GM12878 (cell line): ENCODE results near the gene SCAMP1.

Experiments
- CEBPZ ChIP-seq: fragments of 150-350 bp; IDR thresholded peaks from 2 replicates; pipeline ENCODE4 v1.6.1; 2016; ENCODE audit warnings: low read depth, low read length
- CTCF ChIP-seq, 3 experiments: IDR thresholded peaks in 2 of 3; conservative IDR thresholded peaks in 1 of 3; 2 replicates each; pipeline ENCODE4 v1.5.1; 2011; ENCODE audit warnings: low read depth in 3 of 3, low read length in 3 of 3, mild to moderate bottlenecking in 3 of 3, control low read depth in 2 of 3, moderate library complexity in 2 of 3, inconsistent platforms in 1 of 3, mixed read lengths in 1 of 3; ENCODE audit not compliant: control insufficient read depth in 2 of 3, insufficient read depth in 1 of 3; ENCODE audit errors: extremely low read depth in 1 of 3
- EZH2 ChIP-seq: IDR thresholded peaks from 2 replicates; pipeline ENCODE4 v1.6.1; 2012; ENCODE audit warnings: low read depth, mild to moderate bottlenecking, control low read depth, inconsistent platforms, low read length, borderline replicate concordance; ENCODE audit not compliant: control insufficient read depth
- GABPA ChIP-seq: IDR thresholded peaks from 2 replicates; pipeline ENCODE4 v1.6.1; 2014; ENCODE audit warnings: antibody characterized with exemption, low read depth, mild to moderate bottlenecking, inconsistent platforms
- NFYB ChIP-seq: IDR thresholded peaks from 2 replicates; pipeline ENCODE4 v1.6.1; 2011; ENCODE audit warnings: low read depth, mild to moderate bottlenecking, low read length, improper control_type of control experiment, moderate library complexity; ENCODE audit not compliant: insufficient read depth
- NR2C1 ChIP-seq: fragments of 450-650 bp; IDR thresholded peaks from 2 replicates; pipeline ENCODE4 v1.6.1; 2017; ENCODE audit warnings: antibody characterized with exemption, mild to moderate bottlenecking, moderate library complexity
- POLR2AphosphoS5 ChIP-seq: IDR thresholded peaks from 2 replicates; pipeline ENCODE4 v1.6.1; 2011; ENCODE audit warnings: mild to moderate bottlenecking, low read length, inconsistent platforms
- SREBF2 ChIP-seq: IDR thresholded peaks from 2 replicates; pipeline ENCODE4 v1.6.1; 2012; ENCODE audit warnings: mild to moderate bottlenecking, low read length
- TAF1 ChIP-seq: IDR thresholded peaks from 2 replicates; pipeline ENCODE4 v1.6.1; 2011; ENCODE audit warnings: mild to moderate bottlenecking, low read depth, low read length, borderline replicate concordance
- ZSCAN29 ChIP-seq: fragments of 450-650 bp; IDR thresholded peaks from 2 replicates; pipeline ENCODE4 v1.6.1; 2017; ENCODE audit warnings: mild to moderate bottlenecking, moderate library complexity

GRCh38 chr5:78355561-78355960, 4.9 kb upstream of the SCAMP1 start:
- no peak for TF ChIP-seq ZSCAN29
- no peak for TF ChIP-seq NFYB
- TF ChIP-seq POLR2AphosphoS5: no peak
- TF ChIP-seq TAF1: no peak
- TF ChIP-seq NR2C1: no peak
- no peak for TF ChIP-seq SREBF2
- TF ChIP-seq GABPA: no peak
- TF ChIP-seq EZH2: no peak
- TF ChIP-seq CEBPZ: no peak
- TF ChIP-seq CTCF (IDR thresholded peaks at IDR 0.05 in 2 of 3, conservative IDR thresholded peaks at IDR 0.05 in 1 of 3; ENCODE audit: control insufficient read depth in 2 of 3, extremely low read depth in 1 of 3, insufficient read depth in 1 of 3, low read depth in 3 of 3, low read length in 3 of 3): no peak
